ENCODE measurements around the gene UBAP1L.
"Not testable (repeated sequence)": the region's sequence is repeated elsewhere in the genome, so short reads cannot be mapped to it uniquely, and the experiment has no call there.

Gene UBAP1L

GRCh38 chr15:65101891-65102708 lies 12.9 kb downstream of the UBAP1L start:
- DNase-seq (no peak), ATAC-seq (ENCODE audit: insufficient read depth, low read depth) (no peak)
- H3K9me3 ChIP-seq (ENCODE audit: insufficient read depth, low read length, severe bottlenecking): no peaks in the 10 kb centered on the region
- no peak overlapping the region for H3K4me3 ChIP-seq (ENCODE audit: low read depth in 1 of 2, low read length in 2 of 2)
- no peak overlapping the region for H2AFZ ChIP-seq (ENCODE audit: low read depth, low read length)
- H4K20me1 ChIP-seq (ENCODE audit: insufficient read depth, low read length): no peaks in the 10 kb centered on the region
- no peaks in the 10 kb centered on the region for H3K79me2 ChIP-seq (ENCODE audit: insufficient read depth, low read length)
- H3K27me3 ChIP-seq (ENCODE audit: insufficient read depth, low read length, poor library complexity): no peaks in the 10 kb centered on the region
- H3K9ac ChIP-seq (ENCODE audit: low read depth, low read length): no peak overlapping the region
- H3K4me1 ChIP-seq (ENCODE audit: insufficient read depth, low read length): no peaks in the 10 kb centered on the region
- TF ChIP-seq, protein P1, sequence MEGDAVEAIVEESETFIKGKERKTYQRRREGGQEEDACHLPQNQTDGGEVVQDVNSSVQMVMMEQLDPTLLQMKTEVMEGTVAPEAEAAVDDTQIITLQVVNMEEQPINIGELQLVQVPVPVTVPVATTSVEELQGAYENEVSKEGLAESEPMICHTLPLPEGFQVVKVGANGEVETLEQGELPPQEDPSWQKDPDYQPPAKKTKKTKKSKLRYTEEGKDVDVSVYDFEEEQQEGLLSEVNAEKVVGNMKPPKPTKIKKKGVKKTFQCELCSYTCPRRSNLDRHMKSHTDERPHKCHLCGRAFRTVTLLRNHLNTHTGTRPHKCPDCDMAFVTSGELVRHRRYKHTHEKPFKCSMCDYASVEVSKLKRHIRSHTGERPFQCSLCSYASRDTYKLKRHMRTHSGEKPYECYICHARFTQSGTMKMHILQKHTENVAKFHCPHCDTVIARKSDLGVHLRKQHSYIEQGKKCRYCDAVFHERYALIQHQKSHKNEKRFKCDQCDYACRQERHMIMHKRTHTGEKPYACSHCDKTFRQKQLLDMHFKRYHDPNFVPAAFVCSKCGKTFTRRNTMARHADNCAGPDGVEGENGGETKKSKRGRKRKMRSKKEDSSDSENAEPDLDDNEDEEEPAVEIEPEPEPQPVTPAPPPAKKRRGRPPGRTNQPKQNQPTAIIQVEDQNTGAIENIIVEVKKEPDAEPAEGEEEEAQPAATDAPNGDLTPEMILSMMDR (IDR thresholded peaks at IDR 0.05; ENCODE audit: borderline replicate concordance, extremely low read depth, low read length, poor library complexity, severe bottlenecking): no peak
- no peak for TF ChIP-seq EZH2 (IDR thresholded peaks at IDR 0.05; ENCODE audit: borderline replicate concordance, low read depth, low read length, severe bottlenecking)
- H3K36me3 ChIP-seq (ENCODE audit: insufficient read depth, low read length): peaks cover 47% of the 10 kb centered on the region
- no peak overlapping the region for H3K4me2 ChIP-seq (ENCODE audit: insufficient read depth, low read length)
- no peak overlapping the region for H3K27ac ChIP-seq (ENCODE audit: low read length)

GRCh38 chr15:65101411-65101890 lies 13.5 kb downstream of the UBAP1L start:
- Histone ChIP-seq H3K4me3 (ENCODE audit: low read depth in 1 of 2, low read length in 2 of 2) (no peak overlapping the region), H3K4me1 (ENCODE audit: insufficient read depth, low read length) (no peaks in the 10 kb centered on the region), H3K9ac (ENCODE audit: low read depth, low read length) (no peak overlapping the region)

GRCh38 chr15:65100442-65100841 lies 14.6 kb downstream of the UBAP1L start:
- peaks cover 39% of the 10 kb centered on the region for H3K36me3 ChIP-seq (ENCODE audit: insufficient read depth, low read length)

More at GRCh38 chr15:65101411-65101890, 13.5 kb downstream of the UBAP1L start:
- DNase-seq (peak; percentile 58), ATAC-seq (ENCODE audit: insufficient read depth, low read depth) (peak; percentile 45; the same call in 1 of the 3 replicates)
- no peaks in the 10 kb centered on the region for H3K27me3 ChIP-seq (ENCODE audit: insufficient read depth, low read length, poor library complexity)
- peaks cover 47% of the 10 kb centered on the region for H3K36me3 ChIP-seq (ENCODE audit: insufficient read depth, low read length)
- H2AFZ ChIP-seq (ENCODE audit: low read depth, low read length): no peak overlapping the region
- no peaks in the 10 kb centered on the region for H3K79me2 ChIP-seq (ENCODE audit: insufficient read depth, low read length)
- TF ChIP-seq, protein P1 (IDR thresholded peaks at IDR 0.05; ENCODE audit: borderline replicate concordance, extremely low read depth, low read length, poor library complexity, severe bottlenecking): peak; percentile 68
- TF ChIP-seq EZH2 (IDR thresholded peaks at IDR 0.05; ENCODE audit: borderline replicate concordance, low read depth, low read length, severe bottlenecking): no peak
- no peaks in the 10 kb centered on the region for H3K9me3 ChIP-seq (ENCODE audit: insufficient read depth, low read length, severe bottlenecking)
- H3K27ac ChIP-seq (ENCODE audit: low read length): no peak overlapping the region
- H3K4me2 ChIP-seq (ENCODE audit: insufficient read depth, low read length): no peak overlapping the region
- no peaks in the 10 kb centered on the region for H4K20me1 ChIP-seq (ENCODE audit: insufficient read depth, low read length)

GRCh38 chr15:65099801-65100200 lies 15.2 kb downstream of the UBAP1L start:
- not testable (repeated sequence) for H3K4me2 ChIP-seq (ENCODE audit: insufficient read depth, low read length); H3K27me3 ChIP-seq (ENCODE audit: insufficient read depth, low read length, poor library complexity); H3K79me2 ChIP-seq (ENCODE audit: insufficient read depth, low read length); ATAC-seq (ENCODE audit: insufficient read depth, low read depth); H3K27ac ChIP-seq (ENCODE audit: low read length); H3K4me3 ChIP-seq (ENCODE audit: low read depth in 1 of 2, low read length in 2 of 2); H3K4me1 ChIP-seq (ENCODE audit: insufficient read depth, low read length); H4K20me1 ChIP-seq (ENCODE audit: insufficient read depth, low read length); DNase-seq; H3K9ac ChIP-seq (ENCODE audit: low read depth, low read length); H2AFZ ChIP-seq (ENCODE audit: low read depth, low read length); H3K9me3 ChIP-seq (ENCODE audit: insufficient read depth, low read length, severe bottlenecking)
- H3K36me3 ChIP-seq (ENCODE audit: insufficient read depth, low read length): peaks cover 35% of the 10 kb centered on the region

More at GRCh38 chr15:65100442-65100841, 14.6 kb downstream of the UBAP1L start:
- TF ChIP-seq EZH2 (IDR thresholded peaks at IDR 0.05; ENCODE audit: borderline replicate concordance, low read depth, low read length, severe bottlenecking): no peak
- TF ChIP-seq, protein P1 (IDR thresholded peaks at IDR 0.05; ENCODE audit: borderline replicate concordance, extremely low read depth, low read length, poor library complexity, severe bottlenecking): no peak
- no peak overlapping the region for H2AFZ ChIP-seq (ENCODE audit: low read depth, low read length)
- no peak for ATAC-seq (ENCODE audit: insufficient read depth, low read depth)
- H3K79me2 ChIP-seq (ENCODE audit: insufficient read depth, low read length): no peaks in the 10 kb centered on the region
- no peak overlapping the region for H3K4me3 ChIP-seq (ENCODE audit: low read depth in 1 of 2, low read length in 2 of 2)
- H3K9me3 ChIP-seq (ENCODE audit: insufficient read depth, low read length, severe bottlenecking): no peaks in the 10 kb centered on the region
- H3K4me1 ChIP-seq (ENCODE audit: insufficient read depth, low read length): no peaks in the 10 kb centered on the region
- no peaks in the 10 kb centered on the region for H4K20me1 ChIP-seq (ENCODE audit: insufficient read depth, low read length)
- DNase-seq: no peak
- no peak overlapping the region for H3K4me2 ChIP-seq (ENCODE audit: insufficient read depth, low read length)
- H3K27me3 ChIP-seq (ENCODE audit: insufficient read depth, low read length, poor library complexity): no peaks in the 10 kb centered on the region
- H3K9ac ChIP-seq (ENCODE audit: low read depth, low read length): no peak overlapping the region
- H3K27ac ChIP-seq (ENCODE audit: low read length): no peak overlapping the region
